TTC549 (cell line): Measurements from ENCODE around the gene CASZ1.

Experiments
- FAIRE-seq: peaks from 2 replicates; lab custom pipeline; 2012; peaks lifted over from hg19 to GRCh38; lab: Jason Lieb, UNC

The CASZ1 gene

GRCh38 chr1:10597492-10598388, 198.7 kb downstream of the CASZ1 start:
- FAIRE-seq = no peak

- FAIRE-seq = no peak
These were observed 199.7 kb downstream of the CASZ1 start for GRCh38 chr1:10596780-10597179.

GRCh38 chr1:10594595-10595223, 201.7 kb downstream of the CASZ1 start:
- FAIRE-seq = no peak

- no peak for FAIRE-seq
These were observed 202.7 kb downstream of the CASZ1 start for GRCh38 chr1:10593750-10594149.

GRCh38 chr1:10592373-10592772, 204.1 kb downstream of the CASZ1 start:
- FAIRE-seq = no peak

- no peak for FAIRE-seq
These were observed 205.4 kb downstream of the CASZ1 start for GRCh38 chr1:10591010-10591409.

GRCh38 chr1:10589074-10589473, 207.4 kb downstream of the CASZ1 start:
- no peak for FAIRE-seq

- FAIRE-seq = no peak
These were observed 207.8 kb downstream of the CASZ1 start for GRCh38 chr1:10588640-10589039.
